Left renal pelvis (tissue), 4 donors: ENCODE data around the gene NKD1. TPM values are rescaled to one million over a fixed set of nuclear protein-coding genes. Genes with fewer than 3 reads are reported as not detected.

ENCODE experiments used
- DNase-seq, 4 donors: peaks; one replicate each; pipeline ENCODE4 v3.0.0-alpha.2; 2013; ENCODE audit warnings: low read depth in 4 of 4, low spot score in 3 of 4
- polyA plus RNA-seq, 4 donors: library from polyadenylated mRNA; unstranded; fragments of 120-200 nt; gene quantifications; one replicate each; pipeline ENCODE4 v1.2.1, GENCODE V29; 2013; ENCODE audit not compliant: insufficient read length in 4 of 4

The NKD1 gene
- polyA plus RNA-seq, 4 donors: 8.3 to 13.3 (median 11.9) TPM

- peak in 3 of 4 donors; percentile 58 to 69 (median 59) for DNase-seq
Measured at GRCh38 chr16:50665128-50665878, 117.1 kb downstream of the NKD1 start.

- DNase-seq: no peak
Measured at GRCh38 chr16:50666658-50667496, 118.7 kb downstream of the NKD1 start.

GRCh38 chr16:50667497-50668367 lies 119.5 kb downstream of the NKD1 start:
- DNase-seq: no peak

GRCh38 chr16:50668368-50669008 lies 120.3 kb downstream of the NKD1 start:
- DNase-seq: no peak

- DNase-seq: no peak
Measured at GRCh38 chr16:50669741-50670140, 121.5 kb downstream of the NKD1 start.

- no peak for DNase-seq
Measured at GRCh38 chr16:50670476-50670875, 122.3 kb downstream of the NKD1 start.

- DNase-seq: no peak
Measured at GRCh38 chr16:50671644-50672260, 123.6 kb downstream of the NKD1 start.

- DNase-seq: no peak
Measured at GRCh38 chr16:50673496-50674275, 125.5 kb downstream of the NKD1 start.

- no peak for DNase-seq
Measured at GRCh38 chr16:50674831-50675230, 126.6 kb downstream of the NKD1 start.

GRCh38 chr16:50675686-50676610 lies 127.8 kb downstream of the NKD1 start:
- no peak for DNase-seq

- no peak for DNase-seq
Measured at GRCh38 chr16:50676684-50677225, 128.6 kb downstream of the NKD1 start.

GRCh38 chr16:50677351-50677750 lies 129.2 kb downstream of the NKD1 start:
- DNase-seq: no peak

- no peak for DNase-seq
Measured at GRCh38 chr16:50678531-50678930, 130.3 kb downstream of the NKD1 start.

GRCh38 chr16:50679266-50679665 lies 131.1 kb downstream of the NKD1 start:
- no peak for DNase-seq

- no peak for DNase-seq
Measured at GRCh38 chr16:50679676-50680555, 131.7 kb downstream of the NKD1 start.

GRCh38 chr16:50680556-50680893 lies 132.3 kb downstream of the NKD1 start:
- no peak for DNase-seq
